ENCODE measurements around the gene CHRNA3. TPM values are rescaled to one million over a fixed set of nuclear protein-coding genes. Genes with fewer than 3 reads are reported as not detected.

CHRNA3 gene
- total RNA-seq, 1 experiment from 2014 or later, result not detected

- H2AFZ ChIP-seq (ENCODE audit: low read depth, low read length, poor library complexity, severe bottlenecking), result no peak overlapping the region
- ChIA-PET RAD21 (ENCODE audit: low non-redundant PET in 1 of 2, low total read pairs in 2 of 2, uncharacterized antibody in 2 of 2, unreplicated experiment in 2 of 2) (no interaction called here), POLR2A (no interaction called here), CTCF (no interaction called here)
- no peak overlapping the region for H3K4me3 ChIP-seq (replicated peaks in 1 of 2; ENCODE audit: low read depth in 1 of 2, low read length in 2 of 2)
- no peak overlapping the region for H3K9ac ChIP-seq (ENCODE audit: low read length)
- BruUV-seq (replicated peaks), result no TSS peak
- intact Hi-C loops (cut with micrococcal nuclease), result no loop called here
- no peaks in the 10 kb centered on the region for H3K9me2 ChIP-seq (ENCODE audit: insufficient read depth)
- no peaks in the 10 kb centered on the region for H3K79me2 ChIP-seq (ENCODE audit: insufficient read depth, low read length)
- H3K27ac ChIP-seq (ENCODE audit: low read depth, low read length), result no peak overlapping the region
- TF ChIP-seq EZH2phosphoT487 (IDR thresholded peaks at IDR 0.05; ENCODE audit: borderline replicate concordance) (no peak), ZFX (IDR thresholded peaks at IDR 0.05) (no peak), CEBPB (IDR thresholded peaks at IDR 0.05; ENCODE audit: low read depth) (no peak), POLR2A (IDR thresholded peaks at IDR 0.05; ENCODE audit: borderline replicate concordance, extremely low read depth, insufficient read depth, insufficient read length) (no peak)
- H3K36me3 ChIP-seq (ENCODE audit: control insufficient read depth in 1 of 2, insufficient read depth in 2 of 2, low read length in 2 of 2), result no peaks in the 10 kb centered on the region
- no peaks in the 10 kb centered on the region for H4K20me1 ChIP-seq (ENCODE audit: insufficient read depth)
- H3K27me3 ChIP-seq (ENCODE audit: insufficient read depth, low read length), result no peaks in the 10 kb centered on the region
- H3K4me2 ChIP-seq (ENCODE audit: low read length), result no peak overlapping the region
- DNase-seq (ENCODE audit: low read depth, low spot score) (no peak), ATAC-seq (no peak)
- no peaks in the 10 kb centered on the region for H3K4me1 ChIP-seq (ENCODE audit: control insufficient read depth in 1 of 2, insufficient read depth in 2 of 2, low read length in 2 of 2)
- no peaks in the 10 kb centered on the region for H3K9me3 ChIP-seq (ENCODE audit: control insufficient read depth in 1 of 2, insufficient read depth in 1 of 2, low read depth in 1 of 2, low read length in 2 of 2)
Measured at GRCh38 chr15:78666010-78666409, 45.2 kb upstream of the CHRNA3 start.

GRCh38 chr15:78663703-78664102 is 42.9 kb upstream of the CHRNA3 start:
- intact Hi-C loops (cut with micrococcal nuclease), result no loop called here
- no peaks in the 10 kb centered on the region for H3K9me2 ChIP-seq (ENCODE audit: insufficient read depth)
- no peaks in the 10 kb centered on the region for H3K4me1 ChIP-seq (ENCODE audit: control insufficient read depth in 1 of 2, insufficient read depth in 2 of 2, low read length in 2 of 2)
- ATAC-seq (no peak), DNase-seq (ENCODE audit: low read depth, low spot score) (no peak)
- no peaks in the 10 kb centered on the region for H3K36me3 ChIP-seq (ENCODE audit: control insufficient read depth in 1 of 2, insufficient read depth in 2 of 2, low read length in 2 of 2)
- H3K9ac ChIP-seq (ENCODE audit: low read length), result no peak overlapping the region
- H3K27ac ChIP-seq (ENCODE audit: low read depth, low read length), result no peak overlapping the region
- H3K9me3 ChIP-seq (ENCODE audit: control insufficient read depth in 1 of 2, insufficient read depth in 1 of 2, low read depth in 1 of 2, low read length in 2 of 2), result no peaks in the 10 kb centered on the region
- H4K20me1 ChIP-seq (ENCODE audit: insufficient read depth), result no peaks in the 10 kb centered on the region
- POLR2A ChIA-PET, result no interaction called here
- CTCF ChIA-PET, result no interaction called here
- no peak overlapping the region for H3K4me2 ChIP-seq (ENCODE audit: low read length)
- H3K27me3 ChIP-seq (ENCODE audit: insufficient read depth, low read length), result no peaks in the 10 kb centered on the region
- BruUV-seq (replicated peaks), result no TSS peak
- no peaks in the 10 kb centered on the region for H3K79me2 ChIP-seq (ENCODE audit: insufficient read depth, low read length)
- RAD21 ChIA-PET (ENCODE audit: low non-redundant PET in 1 of 2, low total read pairs in 2 of 2, uncharacterized antibody in 2 of 2, unreplicated experiment in 2 of 2), result no interaction called here
- no peak overlapping the region for H3K4me3 ChIP-seq (replicated peaks in 1 of 2; ENCODE audit: low read depth in 1 of 2, low read length in 2 of 2)
- no peak overlapping the region for H2AFZ ChIP-seq (ENCODE audit: low read depth, low read length, poor library complexity, severe bottlenecking)
- TF ChIP-seq POLR2AphosphoS5 (IDR thresholded peaks at IDR 0.05; ENCODE audit: low read depth, low read length) (no peak), ELF1 (IDR thresholded peaks at IDR 0.05; ENCODE audit: borderline replicate concordance, low read depth) (no peak), EZH2phosphoT487 (IDR thresholded peaks at IDR 0.05; ENCODE audit: borderline replicate concordance) (no peak), SIN3A (IDR thresholded peaks at IDR 0.05; ENCODE audit: low read depth) (no peak), ATF3 (IDR thresholded peaks at IDR 0.05) (no peak), POLR2A (IDR thresholded peaks at IDR 0.05; ENCODE audit: borderline replicate concordance, extremely low read depth, insufficient read depth, insufficient read length) (no peak), SP1 (IDR thresholded peaks at IDR 0.05; ENCODE audit: low read depth) (no peak)

All from HCT116 (cell line).